Thyroid gland (tissue), 4 donors: ENCODE results near the gene FXYD1.
"Not testable (repeated sequence)": the region's sequence is repeated elsewhere in the genome, so short reads cannot be mapped to it uniquely, and the experiment has no call there.

Source experiments
- CTCF ChIP-seq, 6 experiments: fragments of 200-600 bp in 3 of 6; fragments of 450-650 bp in 3 of 6; sonication (generic) in 3 of 6; IDR thresholded peaks; one replicate each; pipeline ENCODE4 v1.5.1; 2016 to 2019; ENCODE audit warnings: antibody characterized with exemption in 6 of 6, mild to moderate bottlenecking in 2 of 6, inconsistent platforms in 1 of 6, moderate library complexity in 1 of 6
- POLR2A ChIP-seq, 2 donors: fragments of 450-650 bp; IDR thresholded peaks; one replicate each; pipeline ENCODE4 v1.6.1; 2017; ENCODE audit warnings: antibody characterized with exemption in 2 of 2, mild to moderate bottlenecking in 2 of 2, moderate library complexity in 1 of 2

- TF ChIP-seq CTCF, POLR2A (IDR thresholded peaks at IDR 0.05): not testable (repeated sequence)
Observed at GRCh38 chr19:35129724-35130274, 8.8 kb upstream of the FXYD1 start.
